Omental fat pad (tissue), 4 donors: Measurements from ENCODE around the gene CSF1. TPM values are rescaled to one million over a fixed set of nuclear protein-coding genes. Genes with fewer than 3 reads are reported as not detected.

Source experiments
- ATAC-seq: fragments of 150-250 bp; one replicate; pipeline ENCODE4 v1.9.1; 2016; ENCODE audit warnings: mild to moderate bottlenecking, moderate library complexity; ENCODE audit not compliant: low FRiP score
- DNase-seq: peaks from one replicate; pipeline ENCODE4 v3.0.0-alpha.2; 2019; ENCODE audit warnings: low spot score
- total RNA-seq, 4 donors: library from RNA; depleted of rRNA; stranded (reverse); fragments of >200 nt; gene quantifications; one replicate each; pipeline ENCODE4 v1.1.0, GENCODE V29; 2016
- TF ChIP-seq, protein P1 (sequence below), 3 donors: fragments of 450-650 bp; IDR thresholded peaks; one replicate each; pipeline ENCODE4 v1.5.1; 2016 to 2017; ENCODE audit warnings: antibody characterized with exemption in 3 of 3, mild to moderate bottlenecking in 3 of 3, moderate library complexity in 2 of 3

Gene CSF1
- total RNA-seq, 4 donors from 2014 or later: 103 to 158 (median 118) TPM

DNA sequence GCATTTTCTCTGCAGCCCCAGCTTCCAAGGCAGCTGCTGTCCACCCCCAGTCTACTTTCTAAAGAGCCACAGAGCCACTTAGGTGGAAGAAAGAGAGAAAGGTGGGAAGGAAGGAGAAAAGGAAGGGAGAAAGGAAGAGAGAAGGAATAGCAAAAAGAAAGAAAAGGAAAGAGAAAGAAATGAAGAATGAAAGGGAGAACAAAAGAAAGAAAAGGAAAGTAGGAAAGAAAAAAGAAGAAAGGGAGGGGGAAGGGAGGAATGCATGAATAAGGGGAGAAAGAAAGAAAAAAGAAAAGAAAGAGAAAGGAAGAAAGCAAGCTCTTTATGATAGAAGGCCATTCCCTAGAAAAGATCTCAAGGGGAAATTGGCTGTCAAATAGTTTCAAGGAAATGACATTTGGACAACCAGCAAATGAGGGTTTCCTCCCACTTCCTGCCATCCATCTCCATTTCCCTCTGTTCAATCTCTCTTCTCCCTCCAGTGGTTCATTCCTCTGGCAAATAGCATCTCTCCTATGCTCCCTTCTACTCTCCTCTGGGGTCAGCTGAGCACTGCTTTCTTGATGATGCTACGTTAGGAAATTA lies 3.4 kb upstream of the CSF1 start:
- TF ChIP-seq, protein P1, sequence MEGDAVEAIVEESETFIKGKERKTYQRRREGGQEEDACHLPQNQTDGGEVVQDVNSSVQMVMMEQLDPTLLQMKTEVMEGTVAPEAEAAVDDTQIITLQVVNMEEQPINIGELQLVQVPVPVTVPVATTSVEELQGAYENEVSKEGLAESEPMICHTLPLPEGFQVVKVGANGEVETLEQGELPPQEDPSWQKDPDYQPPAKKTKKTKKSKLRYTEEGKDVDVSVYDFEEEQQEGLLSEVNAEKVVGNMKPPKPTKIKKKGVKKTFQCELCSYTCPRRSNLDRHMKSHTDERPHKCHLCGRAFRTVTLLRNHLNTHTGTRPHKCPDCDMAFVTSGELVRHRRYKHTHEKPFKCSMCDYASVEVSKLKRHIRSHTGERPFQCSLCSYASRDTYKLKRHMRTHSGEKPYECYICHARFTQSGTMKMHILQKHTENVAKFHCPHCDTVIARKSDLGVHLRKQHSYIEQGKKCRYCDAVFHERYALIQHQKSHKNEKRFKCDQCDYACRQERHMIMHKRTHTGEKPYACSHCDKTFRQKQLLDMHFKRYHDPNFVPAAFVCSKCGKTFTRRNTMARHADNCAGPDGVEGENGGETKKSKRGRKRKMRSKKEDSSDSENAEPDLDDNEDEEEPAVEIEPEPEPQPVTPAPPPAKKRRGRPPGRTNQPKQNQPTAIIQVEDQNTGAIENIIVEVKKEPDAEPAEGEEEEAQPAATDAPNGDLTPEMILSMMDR (IDR thresholded peaks at IDR 0.05): no peak
- DNase-seq (no peak), ATAC-seq (no peak)

DNA sequence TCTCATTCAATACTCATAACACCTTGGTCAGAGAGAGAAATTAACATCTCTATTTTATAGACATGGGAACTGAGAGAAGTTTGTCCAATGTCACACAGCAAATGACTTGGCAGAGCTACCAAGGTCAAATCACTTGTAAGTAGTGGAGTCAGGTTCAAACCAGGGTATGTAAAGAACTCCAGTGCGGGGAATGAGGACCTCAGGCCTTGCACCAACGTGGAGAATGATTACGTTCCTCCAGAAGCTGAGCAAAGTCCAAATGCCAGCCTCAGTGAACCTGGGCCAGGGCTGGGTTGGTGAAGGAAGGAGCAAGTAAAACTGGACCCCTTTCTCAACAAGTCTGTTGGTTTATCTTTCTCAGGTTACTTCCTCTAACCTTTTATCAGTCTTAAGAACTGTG lies 1.8 kb upstream of the CSF1 start:
- ATAC-seq (no peak), DNase-seq (no peak)
- TF ChIP-seq, protein P1 (IDR thresholded peaks at IDR 0.05): no peak

DNA sequence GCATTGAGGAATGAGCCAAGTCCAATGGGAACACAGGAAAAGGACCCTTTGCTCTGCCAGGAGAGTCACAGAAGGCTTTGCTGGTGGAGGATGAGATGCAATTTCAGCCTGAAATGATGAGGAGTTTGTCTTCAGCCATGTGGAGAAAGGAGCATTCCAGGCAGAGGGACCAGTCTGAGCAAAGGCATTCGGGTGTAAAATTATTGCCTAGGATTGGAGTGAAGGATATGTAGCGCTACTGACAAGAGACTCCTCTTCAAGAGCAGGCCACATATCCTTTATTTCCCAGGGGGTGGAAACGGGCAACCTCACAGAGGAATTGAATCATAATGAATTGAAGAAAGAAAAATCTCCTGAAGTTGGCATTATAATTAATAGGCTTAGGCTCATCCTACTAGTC lies 1.1 kb upstream of the CSF1 start:
- TF ChIP-seq, protein P1 (IDR thresholded peaks at IDR 0.05): no peak
- peak; percentile 17 for ATAC-seq
- no peak for DNase-seq

DNA sequence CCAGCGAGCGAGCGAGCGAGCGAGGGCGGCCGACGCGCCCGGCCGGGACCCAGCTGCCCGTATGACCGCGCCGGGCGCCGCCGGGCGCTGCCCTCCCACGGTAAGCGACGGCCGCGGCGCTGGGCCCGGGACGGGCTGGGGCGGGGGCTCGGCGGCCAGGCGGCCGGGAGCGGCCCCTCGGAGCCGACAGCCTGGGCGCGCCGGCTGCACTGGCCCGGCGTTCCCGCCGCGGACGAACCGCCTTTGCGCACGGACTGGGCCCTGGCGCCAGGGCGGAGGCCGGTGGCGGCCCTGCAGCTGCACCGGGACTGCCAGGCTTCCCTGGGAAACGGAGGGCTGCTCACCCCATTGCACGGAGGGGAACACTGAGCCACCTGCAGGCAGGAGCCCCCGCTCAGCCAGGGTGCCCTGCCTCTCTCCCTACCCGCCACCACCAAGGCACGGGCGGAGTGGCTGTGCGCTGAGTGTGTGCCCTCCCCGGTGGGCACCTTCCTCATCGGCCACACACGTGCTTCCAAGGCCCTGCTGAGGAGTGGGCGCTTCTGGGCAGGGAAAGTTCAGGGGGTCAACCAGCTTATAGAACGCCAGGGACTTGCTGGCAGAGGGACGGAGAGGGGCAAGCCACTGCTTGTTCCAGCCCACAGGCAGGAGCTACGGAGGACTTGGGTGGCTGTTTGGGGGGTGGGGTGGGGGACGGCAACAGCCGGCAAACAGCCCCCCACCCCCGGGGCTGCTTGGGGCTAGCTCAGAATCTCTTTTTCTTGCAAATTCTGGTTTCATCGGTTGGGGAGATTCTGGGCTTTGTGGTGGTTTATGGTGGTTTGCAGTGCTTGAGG lies 532 bp downstream of the CSF1 start:
- ATAC-seq (peak; percentile 1), DNase-seq (no peak)
- TF ChIP-seq, protein P1 (IDR thresholded peaks at IDR 0.05): no peak

DNA sequence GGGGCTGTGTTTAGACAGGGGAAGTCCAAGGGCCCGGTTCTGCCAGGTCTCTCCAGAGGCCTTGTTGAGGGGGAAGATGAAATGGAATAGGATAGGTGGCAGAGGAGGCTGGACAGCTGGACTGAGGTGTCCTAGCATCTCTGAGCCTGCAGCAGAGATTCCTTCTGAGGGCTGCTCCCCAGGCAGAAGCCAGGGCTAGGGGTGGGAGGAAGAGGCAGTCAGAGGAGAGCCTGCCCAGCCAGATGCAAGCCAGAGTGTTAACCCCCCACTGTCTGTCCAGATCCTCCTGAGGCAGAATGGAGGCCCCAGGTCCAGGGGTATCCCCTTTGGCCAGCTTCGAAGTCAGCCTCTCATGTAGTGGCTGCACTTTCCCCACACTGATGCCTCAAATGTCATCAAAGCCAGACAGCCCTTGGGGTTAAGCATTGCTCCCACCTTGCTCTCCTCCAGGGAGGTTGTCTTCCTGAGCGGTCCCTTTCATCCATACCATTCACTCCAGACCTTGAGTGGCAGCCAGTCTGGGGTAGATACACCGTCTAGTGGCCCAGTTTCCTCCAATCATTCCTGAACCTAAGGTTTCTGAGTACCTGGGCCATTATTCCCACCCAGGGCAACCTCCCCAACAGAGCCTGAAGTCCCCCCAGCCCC lies 1.7 kb downstream of the CSF1 start:
- DNase-seq (no peak), ATAC-seq (no peak)
- TF ChIP-seq, protein P1 (IDR thresholded peaks at IDR 0.05): no peak

DNA sequence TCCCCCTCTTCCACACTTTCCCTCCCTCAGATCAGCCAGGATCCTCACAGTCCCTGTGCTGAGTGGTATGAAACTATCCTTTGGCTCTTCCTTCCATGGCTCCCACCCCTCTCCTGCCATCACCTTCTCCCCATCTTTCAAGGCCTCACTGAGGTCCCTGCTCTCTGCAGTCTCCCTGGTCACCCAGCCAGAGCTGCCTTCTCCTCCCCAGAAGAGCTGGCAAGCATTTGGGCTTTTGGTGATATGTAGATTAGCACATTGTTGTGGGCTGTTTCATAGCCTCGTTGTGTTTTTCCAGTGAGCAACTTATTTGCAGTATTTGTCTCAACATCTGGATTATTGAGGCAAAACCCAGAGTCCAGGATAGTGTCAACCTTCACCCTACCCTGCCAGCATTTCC lies 2.2 kb downstream of the CSF1 start:
- TF ChIP-seq, protein P1 (IDR thresholded peaks at IDR 0.05): no peak
- DNase-seq (no peak), ATAC-seq (no peak)
